Measurements from ENCODE around the gene SLC22A14. TPM values are rescaled to one million over a fixed set of nuclear protein-coding genes. Genes with fewer than 3 reads are reported as not detected.

Gene SLC22A14
- total RNA-seq, 1 experiment from 2014 or later: not detected

DNA sequence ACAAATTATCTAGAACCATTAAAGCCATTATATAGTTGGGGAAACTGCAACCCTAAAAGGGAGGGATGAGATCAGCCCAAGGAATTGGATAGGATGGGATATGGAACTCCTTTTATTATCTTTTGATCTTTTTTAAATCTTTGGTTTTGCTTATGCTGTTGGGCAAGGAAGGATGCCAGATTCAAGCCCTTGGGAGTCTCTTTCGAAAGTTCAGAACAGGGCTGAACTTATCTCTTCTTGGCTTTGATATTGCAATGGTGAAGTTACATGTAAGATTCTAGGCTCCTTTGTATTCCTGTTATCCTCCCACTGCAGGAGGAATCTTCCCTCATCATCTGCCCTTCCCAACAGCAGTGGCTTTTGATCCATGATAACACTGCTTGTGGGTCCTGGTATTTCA lies 26.5 kb upstream of the SLC22A14 start:
- Mint-ChIP-seq H3K36me3 (peaks cover 42% of the 10 kb centered on the region), H3K4me3 (no peak overlapping the region), H3K27ac (no peak overlapping the region; the same call in 1 of the 2 replicates), H3K9me3 (no peaks in the 10 kb centered on the region), H3K4me1 (peaks cover 5% of the 10 kb centered on the region; the same call in 1 of the 2 replicates), H3K27me3 (ENCODE audit: low read depth) (no peaks in the 10 kb centered on the region)
- DNase-seq (ENCODE audit: low spot score) (no peak), ATAC-seq (no peak)
- ChIA-PET POLR2A (no interaction called here), CTCF (interaction anchor here (1.0 kb wide), 1 partner anchor 91 kb away, joined by 3 read pairs; no protein-coding TSS in a partner anchor)
- TF ChIP-seq TEAD4 (CRISPR knock-in tag; IDR thresholded peaks at IDR 0.05) (no peak), FOXK1 (CRISPR knock-in tag; IDR thresholded peaks at IDR 0.05) (no peak), TEAD1 (CRISPR knock-in tag; IDR thresholded peaks at IDR 0.05) (no peak)
- TF ChIP-seq, protein P1, sequence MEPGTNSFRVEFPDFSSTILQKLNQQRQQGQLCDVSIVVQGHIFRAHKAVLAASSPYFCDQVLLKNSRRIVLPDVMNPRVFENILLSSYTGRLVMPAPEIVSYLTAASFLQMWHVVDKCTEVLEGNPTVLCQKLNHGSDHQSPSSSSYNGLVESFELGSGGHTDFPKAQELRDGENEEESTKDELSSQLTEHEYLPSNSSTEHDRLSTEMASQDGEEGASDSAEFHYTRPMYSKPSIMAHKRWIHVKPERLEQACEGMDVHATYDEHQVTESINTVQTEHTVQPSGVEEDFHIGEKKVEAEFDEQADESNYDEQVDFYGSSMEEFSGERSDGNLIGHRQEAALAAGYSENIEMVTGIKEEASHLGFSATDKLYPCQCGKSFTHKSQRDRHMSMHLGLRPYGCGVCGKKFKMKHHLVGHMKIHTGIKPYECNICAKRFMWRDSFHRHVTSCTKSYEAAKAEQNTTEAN (CRISPR knock-in tag; IDR thresholded peaks at IDR 0.05): no peak

DNA sequence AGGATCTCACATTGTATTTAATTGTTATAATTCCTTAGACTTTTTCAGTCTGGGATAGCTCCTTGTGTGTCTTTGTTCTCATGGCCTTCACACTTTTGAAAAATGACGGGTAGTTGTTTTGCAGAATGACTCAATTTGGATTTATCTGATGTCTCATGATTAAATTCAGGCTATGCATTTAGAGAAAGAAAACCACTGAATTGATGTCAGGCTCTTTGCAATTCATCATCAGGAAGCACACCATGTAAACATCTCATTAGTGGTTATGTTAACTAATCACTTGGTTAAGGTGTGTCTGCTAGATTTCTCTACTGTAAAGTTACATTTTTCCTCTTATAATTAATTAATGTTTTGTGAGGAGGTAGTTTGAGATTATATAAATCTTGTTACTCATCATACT lies 24.5 kb upstream of the SLC22A14 start:
- Mint-ChIP-seq H3K27ac (0 out of 2 replicates have a peak overlapping the region, but pooled peaks have one; percentile 2), H3K4me3 (no peak overlapping the region)
- CTCF ChIA-PET: no interaction called here

More for the DNA sequence above, 24.5 kb upstream of the SLC22A14 start:
- H3K27me3 Mint-ChIP-seq (ENCODE audit: low read depth): no peaks in the 10 kb centered on the region
- POLR2A ChIA-PET: no interaction called here
- H3K36me3 Mint-ChIP-seq: peaks cover 25% of the 10 kb centered on the region
- DNase-seq (ENCODE audit: low spot score) (no peak), ATAC-seq (no peak)
- TF ChIP-seq ZBTB21 (CRISPR knock-in tag; IDR thresholded peaks at IDR 0.05; ENCODE audit: borderline replicate concordance) (no peak), HMGA2 (CRISPR knock-in tag; IDR thresholded peaks at IDR 0.05) (no peak), RORB (CRISPR knock-in tag; IDR thresholded peaks at IDR 0.05) (no peak), IRF2 (CRISPR knock-in tag; IDR thresholded peaks at IDR 0.05; ENCODE audit: borderline replicate concordance, low read depth) (no peak), ZNF416 (CRISPR knock-in tag; IDR thresholded peaks at IDR 0.05) (no peak), CREB1 (CRISPR knock-in tag; IDR thresholded peaks at IDR 0.05) (no peak), ZNF219 (CRISPR knock-in tag; IDR thresholded peaks at IDR 0.05; ENCODE audit: borderline replicate concordance) (no peak), NR3C1 (CRISPR knock-in tag; conservative IDR thresholded peaks at IDR 0.05; ENCODE audit: low read depth) (no peak), ZNF671 (CRISPR knock-in tag; IDR thresholded peaks at IDR 0.05) (no peak), NR1H2 (CRISPR knock-in tag; IDR thresholded peaks at IDR 0.05) (no peak), EMX1 (CRISPR knock-in tag; IDR thresholded peaks at IDR 0.05) (no peak)
- TF ChIP-seq, protein P2, sequence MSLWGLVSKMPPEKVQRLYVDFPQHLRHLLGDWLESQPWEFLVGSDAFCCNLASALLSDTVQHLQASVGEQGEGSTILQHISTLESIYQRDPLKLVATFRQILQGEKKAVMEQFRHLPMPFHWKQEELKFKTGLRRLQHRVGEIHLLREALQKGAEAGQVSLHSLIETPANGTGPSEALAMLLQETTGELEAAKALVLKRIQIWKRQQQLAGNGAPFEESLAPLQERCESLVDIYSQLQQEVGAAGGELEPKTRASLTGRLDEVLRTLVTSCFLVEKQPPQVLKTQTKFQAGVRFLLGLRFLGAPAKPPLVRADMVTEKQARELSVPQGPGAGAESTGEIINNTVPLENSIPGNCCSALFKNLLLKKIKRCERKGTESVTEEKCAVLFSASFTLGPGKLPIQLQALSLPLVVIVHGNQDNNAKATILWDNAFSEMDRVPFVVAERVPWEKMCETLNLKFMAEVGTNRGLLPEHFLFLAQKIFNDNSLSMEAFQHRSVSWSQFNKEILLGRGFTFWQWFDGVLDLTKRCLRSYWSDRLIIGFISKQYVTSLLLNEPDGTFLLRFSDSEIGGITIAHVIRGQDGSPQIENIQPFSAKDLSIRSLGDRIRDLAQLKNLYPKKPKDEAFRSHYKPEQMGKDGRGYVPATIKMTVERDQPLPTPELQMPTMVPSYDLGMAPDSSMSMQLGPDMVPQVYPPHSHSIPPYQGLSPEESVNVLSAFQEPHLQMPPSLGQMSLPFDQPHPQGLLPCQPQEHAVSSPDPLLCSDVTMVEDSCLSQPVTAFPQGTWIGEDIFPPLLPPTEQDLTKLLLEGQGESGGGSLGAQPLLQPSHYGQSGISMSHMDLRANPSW (CRISPR knock-in tag; conservative IDR thresholded peaks at IDR 0.05; ENCODE audit: low read depth): no peak
- TF ChIP-seq, protein P3, sequence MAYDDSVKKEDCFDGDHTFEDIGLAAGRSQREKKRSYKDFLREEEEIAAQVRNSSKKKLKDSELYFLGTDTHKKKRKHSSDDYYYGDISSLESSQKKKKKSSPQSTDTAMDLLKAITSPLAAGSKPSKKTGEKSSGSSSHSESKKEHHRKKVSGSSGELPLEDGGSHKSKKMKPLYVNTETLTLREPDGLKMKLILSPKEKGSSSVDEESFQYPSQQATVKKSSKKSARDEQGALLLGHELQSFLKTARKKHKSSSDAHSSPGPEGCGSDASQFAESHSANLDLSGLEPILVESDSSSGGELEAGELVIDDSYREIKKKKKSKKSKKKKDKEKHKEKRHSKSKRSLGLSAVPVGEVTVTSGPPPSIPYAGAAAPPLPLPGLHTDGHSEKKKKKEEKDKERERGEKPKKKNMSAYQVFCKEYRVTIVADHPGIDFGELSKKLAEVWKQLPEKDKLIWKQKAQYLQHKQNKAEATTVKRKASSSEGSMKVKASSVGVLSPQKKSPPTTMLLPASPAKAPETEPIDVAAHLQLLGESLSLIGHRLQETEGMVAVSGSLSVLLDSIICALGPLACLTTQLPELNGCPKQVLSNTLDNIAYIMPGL (CRISPR knock-in tag; IDR thresholded peaks at IDR 0.05): no peak
- TF ChIP-seq, protein P4, sequence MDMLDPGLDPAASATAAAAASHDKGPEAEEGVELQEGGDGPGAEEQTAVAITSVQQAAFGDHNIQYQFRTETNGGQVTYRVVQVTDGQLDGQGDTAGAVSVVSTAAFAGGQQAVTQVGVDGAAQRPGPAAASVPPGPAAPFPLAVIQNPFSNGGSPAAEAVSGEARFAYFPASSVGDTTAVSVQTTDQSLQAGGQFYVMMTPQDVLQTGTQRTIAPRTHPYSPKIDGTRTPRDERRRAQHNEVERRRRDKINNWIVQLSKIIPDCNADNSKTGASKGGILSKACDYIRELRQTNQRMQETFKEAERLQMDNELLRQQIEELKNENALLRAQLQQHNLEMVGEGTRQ (CRISPR knock-in tag; IDR thresholded peaks at IDR 0.05): no peak
- TF ChIP-seq, protein P5, sequence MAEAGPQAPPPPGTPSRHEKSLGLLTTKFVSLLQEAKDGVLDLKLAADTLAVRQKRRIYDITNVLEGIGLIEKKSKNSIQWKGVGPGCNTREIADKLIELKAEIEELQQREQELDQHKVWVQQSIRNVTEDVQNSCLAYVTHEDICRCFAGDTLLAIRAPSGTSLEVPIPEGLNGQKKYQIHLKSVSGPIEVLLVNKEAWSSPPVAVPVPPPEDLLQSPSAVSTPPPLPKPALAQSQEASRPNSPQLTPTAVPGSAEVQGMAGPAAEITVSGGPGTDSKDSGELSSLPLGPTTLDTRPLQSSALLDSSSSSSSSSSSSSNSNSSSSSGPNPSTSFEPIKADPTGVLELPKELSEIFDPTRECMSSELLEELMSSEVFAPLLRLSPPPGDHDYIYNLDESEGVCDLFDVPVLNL (CRISPR knock-in tag; IDR thresholded peaks at IDR 0.05; ENCODE audit: borderline replicate concordance, low read depth): no peak
- TF ChIP-seq, protein P6, sequence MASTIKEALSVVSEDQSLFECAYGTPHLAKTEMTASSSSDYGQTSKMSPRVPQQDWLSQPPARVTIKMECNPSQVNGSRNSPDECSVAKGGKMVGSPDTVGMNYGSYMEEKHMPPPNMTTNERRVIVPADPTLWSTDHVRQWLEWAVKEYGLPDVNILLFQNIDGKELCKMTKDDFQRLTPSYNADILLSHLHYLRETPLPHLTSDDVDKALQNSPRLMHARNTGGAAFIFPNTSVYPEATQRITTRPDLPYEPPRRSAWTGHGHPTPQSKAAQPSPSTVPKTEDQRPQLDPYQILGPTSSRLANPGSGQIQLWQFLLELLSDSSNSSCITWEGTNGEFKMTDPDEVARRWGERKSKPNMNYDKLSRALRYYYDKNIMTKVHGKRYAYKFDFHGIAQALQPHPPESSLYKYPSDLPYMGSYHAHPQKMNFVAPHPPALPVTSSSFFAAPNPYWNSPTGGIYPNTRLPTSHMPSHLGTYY (CRISPR knock-in tag; IDR thresholded peaks at IDR 0.05): no peak
- TF ChIP-seq, protein P7, sequence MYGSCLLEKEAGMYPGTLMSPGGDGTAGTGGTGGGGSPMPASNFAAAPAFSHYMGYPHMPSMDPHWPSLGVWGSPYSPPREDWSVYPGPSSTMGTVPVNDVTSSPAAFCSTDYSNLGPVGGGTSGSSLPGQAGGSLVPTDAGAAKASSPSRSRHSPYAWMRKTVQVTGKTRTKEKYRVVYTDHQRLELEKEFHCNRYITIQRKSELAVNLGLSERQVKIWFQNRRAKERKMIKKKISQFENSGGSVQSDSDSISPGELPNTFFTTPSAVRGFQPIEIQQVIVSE (CRISPR knock-in tag; IDR thresholded peaks at IDR 0.05; ENCODE audit: borderline replicate concordance): no peak
- TF ChIP-seq, protein P8, sequence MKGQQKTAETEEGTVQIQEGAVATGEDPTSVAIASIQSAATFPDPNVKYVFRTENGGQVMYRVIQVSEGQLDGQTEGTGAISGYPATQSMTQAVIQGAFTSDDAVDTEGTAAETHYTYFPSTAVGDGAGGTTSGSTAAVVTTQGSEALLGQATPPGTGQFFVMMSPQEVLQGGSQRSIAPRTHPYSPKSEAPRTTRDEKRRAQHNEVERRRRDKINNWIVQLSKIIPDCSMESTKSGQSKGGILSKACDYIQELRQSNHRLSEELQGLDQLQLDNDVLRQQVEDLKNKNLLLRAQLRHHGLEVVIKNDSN (CRISPR knock-in tag; IDR thresholded peaks at IDR 0.05): no peak
- peaks cover 4% of the 10 kb centered on the region; the same call in 1 of the 2 replicates for H3K9me3 Mint-ChIP-seq
- peaks cover 5% of the 10 kb centered on the region; the same call in 1 of the 2 replicates for H3K4me1 Mint-ChIP-seq
